ENCODE data around the gene DPH3.

GRCh38 chr3:16222547-16222946 is 42.2 kb downstream of the DPH3 start:
- TF ChIP-seq CTCF (IDR thresholded peaks at IDR 0.05) (no peak), POLR2A (IDR thresholded peaks at IDR 0.05) (no peak)
